Sigmoid colon (tissue), 4 donors: ENCODE results near the gene TLCD4.

Experiments used
- EP300 ChIP-seq, 4 donors: sonication (generic); formaldehyde crosslinking; IDR thresholded peaks; one replicate each; pipeline ENCODE4 v1.6.1; 2017; ENCODE audit warnings: antibody characterized with exemption in 4 of 4
- TF ChIP-seq, protein P1 (sequence below), 4 experiments: fragments of 450-650 bp in 3 of 4; fragments of 200-600 bp in 1 of 4; IDR thresholded peaks; one replicate each; pipeline ENCODE4 v1.5.1; 2016 to 2019; ENCODE audit warnings: antibody characterized with exemption in 4 of 4, mild to moderate bottlenecking in 3 of 4, moderate library complexity in 2 of 4

DNA sequence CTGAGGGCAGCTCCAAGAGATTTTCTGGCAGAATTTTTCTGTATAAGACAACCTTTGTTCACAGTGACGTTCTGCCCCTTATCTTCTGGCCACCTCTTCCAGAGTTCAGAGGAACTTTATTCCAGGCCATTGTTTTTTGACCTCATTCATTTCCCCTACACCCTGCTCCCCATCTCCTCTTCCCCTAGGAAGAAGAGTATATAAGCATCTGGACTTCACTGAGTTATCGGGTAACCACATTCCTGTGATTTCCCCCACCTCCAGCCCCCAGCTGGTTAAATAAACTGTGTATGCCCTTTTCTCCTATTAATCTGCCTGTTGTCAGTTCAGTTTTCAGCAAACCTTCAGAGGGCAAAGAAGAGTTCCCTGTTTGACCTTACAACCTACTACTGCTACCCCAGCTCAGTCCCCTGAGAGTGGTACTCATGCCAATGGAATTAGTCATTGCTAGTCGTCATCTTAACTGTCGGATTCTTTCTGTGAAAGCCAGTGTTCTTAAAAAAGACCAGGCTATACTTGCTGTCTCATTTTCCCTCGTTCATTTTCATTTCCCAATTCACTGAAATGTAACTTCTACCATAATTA, 30.1 kb upstream of the TLCD4 start:
- TF ChIP-seq, protein P1, sequence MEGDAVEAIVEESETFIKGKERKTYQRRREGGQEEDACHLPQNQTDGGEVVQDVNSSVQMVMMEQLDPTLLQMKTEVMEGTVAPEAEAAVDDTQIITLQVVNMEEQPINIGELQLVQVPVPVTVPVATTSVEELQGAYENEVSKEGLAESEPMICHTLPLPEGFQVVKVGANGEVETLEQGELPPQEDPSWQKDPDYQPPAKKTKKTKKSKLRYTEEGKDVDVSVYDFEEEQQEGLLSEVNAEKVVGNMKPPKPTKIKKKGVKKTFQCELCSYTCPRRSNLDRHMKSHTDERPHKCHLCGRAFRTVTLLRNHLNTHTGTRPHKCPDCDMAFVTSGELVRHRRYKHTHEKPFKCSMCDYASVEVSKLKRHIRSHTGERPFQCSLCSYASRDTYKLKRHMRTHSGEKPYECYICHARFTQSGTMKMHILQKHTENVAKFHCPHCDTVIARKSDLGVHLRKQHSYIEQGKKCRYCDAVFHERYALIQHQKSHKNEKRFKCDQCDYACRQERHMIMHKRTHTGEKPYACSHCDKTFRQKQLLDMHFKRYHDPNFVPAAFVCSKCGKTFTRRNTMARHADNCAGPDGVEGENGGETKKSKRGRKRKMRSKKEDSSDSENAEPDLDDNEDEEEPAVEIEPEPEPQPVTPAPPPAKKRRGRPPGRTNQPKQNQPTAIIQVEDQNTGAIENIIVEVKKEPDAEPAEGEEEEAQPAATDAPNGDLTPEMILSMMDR (IDR thresholded peaks at IDR 0.05), result no peak
- TF ChIP-seq EP300 (IDR thresholded peaks at IDR 0.05), result no peak
